WTC11 (cell line): Measurements from ENCODE around the gene ZMYND8. TPM values are rescaled to one million over a fixed set of nuclear protein-coding genes. Genes with fewer than 3 reads are reported as not detected.

Source experiments
- ATAC-seq: fragments of 200-7000 bp; cut with Tn5 transposase; 2 replicates; pipeline ENCODE4 v1.10.0; 2021; ENCODE audit warnings: mild to moderate bottlenecking, moderate library complexity
- CTCF ChIA-PET: fragments of 300-600 bp; sonication (Branson Sonifier 250); formaldehyde crosslinking; loops from one replicate; lab custom pipeline; 2021; ENCODE audit warnings: antibody characterized with exemption; lab: Charles Lee
- POLR2A ChIA-PET: fragments of 350-600 bp; sonication (Branson Sonifier 250); formaldehyde crosslinking; loops from one replicate; lab custom pipeline; 2021; ENCODE audit warnings: antibody characterized with exemption; lab: Charles Lee
- DNase-seq: peaks from one replicate; pipeline ENCODE4 v3.0.0; 2021; ENCODE audit warnings: low spot score
- H3K27ac Mint-ChIP-seq: 2 replicates; pipeline ENCODE4 v1.8.0; 2021; ENCODE audit warnings: mixed read lengths
- H3K27me3 Mint-ChIP-seq: 2 replicates; pipeline ENCODE4 v1.8.0; 2021; ENCODE audit warnings: low read depth, mild to moderate bottlenecking, moderate library complexity, mixed read lengths
- H3K36me3 Mint-ChIP-seq: 2 replicates; pipeline ENCODE4 v1.8.0; 2021; ENCODE audit warnings: mixed read lengths
- H3K4me1 Mint-ChIP-seq: 2 replicates; pipeline ENCODE4 v1.8.0; 2022; ENCODE audit warnings: mixed read lengths
- H3K4me3 Mint-ChIP-seq: 2 replicates; pipeline ENCODE4 v1.8.0; 2021; ENCODE audit warnings: mild to moderate bottlenecking, moderate library complexity, mixed read lengths
- H3K9me3 Mint-ChIP-seq: 2 replicates; pipeline ENCODE4 v1.8.0; 2021; ENCODE audit warnings: mixed read lengths
- CREM ChIP-seq: sonication (generic); formaldehyde crosslinking; IDR thresholded peaks from 2 replicates; pipeline ENCODE4 v1.8.1; 2022; ENCODE audit warnings: mild to moderate bottlenecking, missing genetic modification reagents, moderate library complexity
- ELF4 ChIP-seq: sonication (generic); formaldehyde crosslinking; IDR thresholded peaks from 2 replicates; pipeline ENCODE4 v1.8.1; 2022; ENCODE audit warnings: low read depth, mild to moderate bottlenecking, moderate library complexity, missing genetic modification reagents
- ESRRA ChIP-seq: sonication (generic); formaldehyde crosslinking; IDR thresholded peaks from 2 replicates; pipeline ENCODE4 v1.8.1; 2022; ENCODE audit warnings: mild to moderate bottlenecking, missing genetic modification reagents, borderline replicate concordance
- FOXK1 ChIP-seq: sonication (generic); formaldehyde crosslinking; IDR thresholded peaks from 2 replicates; pipeline ENCODE4 v1.8.0; 2022; ENCODE audit warnings: mild to moderate bottlenecking, moderate library complexity, missing genetic modification reagents
- FOXP1 ChIP-seq: sonication (generic); formaldehyde crosslinking; IDR thresholded peaks from 2 replicates; pipeline ENCODE4 v1.8.0; 2022; ENCODE audit warnings: missing genetic modification reagents, mild to moderate bottlenecking, moderate library complexity, borderline replicate concordance
- GABPB1 ChIP-seq: sonication (generic); formaldehyde crosslinking; IDR thresholded peaks from 2 replicates; pipeline ENCODE4 v1.8.1; 2023; ENCODE audit warnings: mild to moderate bottlenecking, missing genetic modification reagents
- HMGA2 ChIP-seq: fragments of 250-450 bp; sonication (Bioruptor Pico); IDR thresholded peaks from 2 replicates; pipeline ENCODE4 v1.4.0; 2021; ENCODE audit warnings: mild to moderate bottlenecking, moderate library complexity
- MYBL2 ChIP-seq: sonication (generic); formaldehyde crosslinking; IDR thresholded peaks from 2 replicates; pipeline ENCODE4 v1.8.1; 2023; ENCODE audit warnings: mild to moderate bottlenecking, moderate library complexity, missing genetic modification reagents
- NFYB ChIP-seq: sonication (generic); formaldehyde crosslinking; conservative IDR thresholded peaks from 2 replicates; pipeline ENCODE4 v1.8.0; 2022; ENCODE audit warnings: low read depth, missing genetic modification reagents
- NR1H2 ChIP-seq: sonication (generic); formaldehyde crosslinking; IDR thresholded peaks from 2 replicates; pipeline ENCODE4 v1.9.0; 2021; ENCODE audit warnings: mild to moderate bottlenecking, moderate library complexity, missing genetic modification reagents
- NR3C1 ChIP-seq: sonication (generic); formaldehyde crosslinking; conservative IDR thresholded peaks from 2 replicates; pipeline ENCODE4 v1.8.1; 2023; ENCODE audit warnings: low read depth, mild to moderate bottlenecking, missing genetic modification reagents
- OVOL2 ChIP-seq: fragments of 250-450 bp; sonication (Bioruptor Pico); IDR thresholded peaks from 2 replicates; pipeline ENCODE4 v1.9.0; 2021; ENCODE audit warnings: mild to moderate bottlenecking, borderline replicate concordance
- STAT6 ChIP-seq: sonication (generic); formaldehyde crosslinking; conservative IDR thresholded peaks from 2 replicates; pipeline ENCODE4 v1.8.1; 2023; ENCODE audit warnings: mild to moderate bottlenecking, low read depth, missing genetic modification reagents, moderate library complexity
- TCF7 ChIP-seq: sonication (generic); formaldehyde crosslinking; IDR thresholded peaks from 2 replicates; pipeline ENCODE4 v1.8.0; 2022; ENCODE audit warnings: mild to moderate bottlenecking, low read depth, missing genetic modification reagents, moderate library complexity
- TEAD4 ChIP-seq: sonication (generic); formaldehyde crosslinking; IDR thresholded peaks from 2 replicates; pipeline ENCODE4 v1.8.0; 2022; ENCODE audit warnings: mild to moderate bottlenecking, missing genetic modification reagents
- USF1 ChIP-seq: sonication (generic); formaldehyde crosslinking; IDR thresholded peaks from 2 replicates; pipeline ENCODE4 v1.8.0; 2022; ENCODE audit warnings: mild to moderate bottlenecking, missing genetic modification reagents
- USF2 ChIP-seq: sonication (generic); formaldehyde crosslinking; IDR thresholded peaks from 2 replicates; pipeline ENCODE4 v1.8.1; 2023; ENCODE audit warnings: mild to moderate bottlenecking, missing genetic modification reagents, moderate library complexity
- ZNF281 ChIP-seq: sonication (generic); formaldehyde crosslinking; IDR thresholded peaks from 2 replicates; pipeline ENCODE4 v1.8.0; 2023; ENCODE audit warnings: mild to moderate bottlenecking, missing genetic modification reagents
- ZNF396 ChIP-seq: fragments of 250-450 bp; sonication (Bioruptor Pico); IDR thresholded peaks from 2 replicates; pipeline ENCODE4 v1.8.0; 2021; ENCODE audit warnings: mild to moderate bottlenecking, moderate library complexity, borderline replicate concordance
- total RNA-seq: library from RNA; stranded (reverse); gene quantifications from 3 replicates; pipeline ENCODE4 v1.2.3, GENCODE V29; 2021
- TF ChIP-seq, protein P1 (sequence below): sonication (generic); formaldehyde crosslinking; IDR thresholded peaks from 2 replicates; pipeline ENCODE4 v1.8.1; 2023; ENCODE audit warnings: mild to moderate bottlenecking, moderate library complexity, missing genetic modification reagents
- TF ChIP-seq, protein P2 (sequence below): sonication (generic); formaldehyde crosslinking; IDR thresholded peaks from 2 replicates; pipeline ENCODE4 v1.8.1; 2022; ENCODE audit warnings: low read depth, mild to moderate bottlenecking, moderate library complexity, missing genetic modification reagents, borderline replicate concordance
- TF ChIP-seq, protein P3 (sequence below): fragments of 250-450 bp; sonication (Bioruptor Pico); IDR thresholded peaks from 2 replicates; pipeline ENCODE4 v1.8.0; 2021; ENCODE audit warnings: mild to moderate bottlenecking

Gene ZMYND8
- total RNA-seq, 1 experiment from 2014 or later = 114 TPM

DNA sequence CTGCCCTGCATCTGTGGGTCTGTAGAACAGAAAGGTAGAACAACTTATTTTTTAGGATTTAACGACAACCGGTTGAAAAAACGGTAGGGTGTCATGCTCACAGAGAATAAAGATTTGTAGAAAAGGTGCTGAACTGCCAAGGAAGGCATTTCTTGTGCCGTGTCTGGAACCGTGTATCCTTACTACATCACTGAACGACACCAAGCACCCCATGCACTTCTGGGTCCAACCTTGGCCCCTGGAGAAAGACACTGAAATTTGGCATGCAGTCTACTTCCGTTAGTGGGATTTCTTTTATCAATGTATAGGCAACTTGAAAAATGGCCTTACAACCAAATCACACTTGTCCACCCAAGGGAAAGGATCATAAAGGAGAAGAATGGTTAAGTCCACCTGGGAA, 145.5 kb downstream of the ZMYND8 start:
- no peaks in the 10 kb centered on the region for H3K9me3 Mint-ChIP-seq
- H3K4me1 Mint-ChIP-seq = peaks cover 18% of the 10 kb centered on the region
- TF ChIP-seq, protein P1, sequence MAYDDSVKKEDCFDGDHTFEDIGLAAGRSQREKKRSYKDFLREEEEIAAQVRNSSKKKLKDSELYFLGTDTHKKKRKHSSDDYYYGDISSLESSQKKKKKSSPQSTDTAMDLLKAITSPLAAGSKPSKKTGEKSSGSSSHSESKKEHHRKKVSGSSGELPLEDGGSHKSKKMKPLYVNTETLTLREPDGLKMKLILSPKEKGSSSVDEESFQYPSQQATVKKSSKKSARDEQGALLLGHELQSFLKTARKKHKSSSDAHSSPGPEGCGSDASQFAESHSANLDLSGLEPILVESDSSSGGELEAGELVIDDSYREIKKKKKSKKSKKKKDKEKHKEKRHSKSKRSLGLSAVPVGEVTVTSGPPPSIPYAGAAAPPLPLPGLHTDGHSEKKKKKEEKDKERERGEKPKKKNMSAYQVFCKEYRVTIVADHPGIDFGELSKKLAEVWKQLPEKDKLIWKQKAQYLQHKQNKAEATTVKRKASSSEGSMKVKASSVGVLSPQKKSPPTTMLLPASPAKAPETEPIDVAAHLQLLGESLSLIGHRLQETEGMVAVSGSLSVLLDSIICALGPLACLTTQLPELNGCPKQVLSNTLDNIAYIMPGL = no peak
- no peak for TF ChIP-seq ZNF396 (CRISPR knock-in tag)
- TF ChIP-seq OVOL2 = no peak
- no peak for TF ChIP-seq GABPB1
- TF ChIP-seq USF2 (CRISPR knock-in tag) = no peak
- TF ChIP-seq CREM (CRISPR knock-in tag) = no peak
- TF ChIP-seq, protein P2, sequence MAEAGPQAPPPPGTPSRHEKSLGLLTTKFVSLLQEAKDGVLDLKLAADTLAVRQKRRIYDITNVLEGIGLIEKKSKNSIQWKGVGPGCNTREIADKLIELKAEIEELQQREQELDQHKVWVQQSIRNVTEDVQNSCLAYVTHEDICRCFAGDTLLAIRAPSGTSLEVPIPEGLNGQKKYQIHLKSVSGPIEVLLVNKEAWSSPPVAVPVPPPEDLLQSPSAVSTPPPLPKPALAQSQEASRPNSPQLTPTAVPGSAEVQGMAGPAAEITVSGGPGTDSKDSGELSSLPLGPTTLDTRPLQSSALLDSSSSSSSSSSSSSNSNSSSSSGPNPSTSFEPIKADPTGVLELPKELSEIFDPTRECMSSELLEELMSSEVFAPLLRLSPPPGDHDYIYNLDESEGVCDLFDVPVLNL (CRISPR knock-in tag) = no peak
- TF ChIP-seq TEAD4 (CRISPR knock-in tag) = no peak
- TF ChIP-seq NFYB = no peak
- TF ChIP-seq ELF4 (CRISPR knock-in tag) = no peak
- no peak for DNase-seq
- peaks cover 37% of the 10 kb centered on the region for H3K36me3 Mint-ChIP-seq
- no peak for ATAC-seq
- POLR2A ChIA-PET = no interaction called here
- H3K27ac Mint-ChIP-seq = no peak overlapping the region
- CTCF ChIA-PET = interaction anchor here (1.2 kb wide), 1 partner anchor 15 kb away, joined by 4 read pairs; no protein-coding TSS in a partner anchor
- no peak overlapping the region for H3K4me3 Mint-ChIP-seq
- no peaks in the 10 kb centered on the region for H3K27me3 Mint-ChIP-seq

DNA sequence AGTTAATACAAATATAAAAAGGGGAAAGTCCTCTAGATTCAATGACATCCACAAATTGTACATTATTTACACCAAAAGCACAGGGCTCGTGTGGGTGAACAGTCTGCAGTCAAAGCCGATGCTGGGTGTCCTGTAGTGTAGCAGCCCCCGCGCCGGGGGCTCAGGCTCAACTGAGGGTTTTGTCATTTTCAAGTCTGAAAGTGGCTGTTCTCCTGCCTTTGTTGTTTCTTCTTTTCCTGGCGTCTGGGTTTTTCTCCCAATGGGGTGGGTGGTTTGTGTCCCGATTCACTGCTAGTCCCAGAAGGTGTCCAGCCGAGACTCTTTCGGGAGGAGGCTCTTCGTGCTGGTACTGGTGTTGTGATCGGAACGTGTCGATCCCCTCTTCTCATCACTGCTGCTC, 146.0 kb downstream of the ZMYND8 start:
- H3K27ac Mint-ChIP-seq = no peak overlapping the region
- no peaks in the 10 kb centered on the region for H3K27me3 Mint-ChIP-seq
- CTCF ChIA-PET = interaction anchor here (0.7 kb wide), 1 partner anchor 174 kb away, joined by 3 read pairs; no protein-coding TSS in a partner anchor
- ATAC-seq (no peak), DNase-seq (no peak)
- peaks cover 21% of the 10 kb centered on the region for H3K4me1 Mint-ChIP-seq
- H3K36me3 Mint-ChIP-seq = peaks cover 32% of the 10 kb centered on the region
- POLR2A ChIA-PET = no interaction called here
- no peaks in the 10 kb centered on the region for H3K9me3 Mint-ChIP-seq
- H3K4me3 Mint-ChIP-seq = no peak overlapping the region
- no peak for TF ChIP-seq FOXP1
- no peak for TF ChIP-seq NR3C1 (CRISPR knock-in tag)
- TF ChIP-seq FOXK1 (CRISPR knock-in tag) = no peak
- TF ChIP-seq STAT6 = no peak
- TF ChIP-seq ZNF281 (CRISPR knock-in tag) = no peak
- TF ChIP-seq, protein P2 (CRISPR knock-in tag) = no peak
- TF ChIP-seq, protein P3, sequence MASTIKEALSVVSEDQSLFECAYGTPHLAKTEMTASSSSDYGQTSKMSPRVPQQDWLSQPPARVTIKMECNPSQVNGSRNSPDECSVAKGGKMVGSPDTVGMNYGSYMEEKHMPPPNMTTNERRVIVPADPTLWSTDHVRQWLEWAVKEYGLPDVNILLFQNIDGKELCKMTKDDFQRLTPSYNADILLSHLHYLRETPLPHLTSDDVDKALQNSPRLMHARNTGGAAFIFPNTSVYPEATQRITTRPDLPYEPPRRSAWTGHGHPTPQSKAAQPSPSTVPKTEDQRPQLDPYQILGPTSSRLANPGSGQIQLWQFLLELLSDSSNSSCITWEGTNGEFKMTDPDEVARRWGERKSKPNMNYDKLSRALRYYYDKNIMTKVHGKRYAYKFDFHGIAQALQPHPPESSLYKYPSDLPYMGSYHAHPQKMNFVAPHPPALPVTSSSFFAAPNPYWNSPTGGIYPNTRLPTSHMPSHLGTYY (CRISPR knock-in tag) = no peak
- no peak for TF ChIP-seq USF1
- TF ChIP-seq TEAD4 (CRISPR knock-in tag) = no peak
- TF ChIP-seq HMGA2 = no peak
- TF ChIP-seq TCF7 (CRISPR knock-in tag) = no peak
- TF ChIP-seq NR1H2 (CRISPR knock-in tag) = no peak
- no peak for TF ChIP-seq MYBL2
- no peak for TF ChIP-seq ESRRA (CRISPR knock-in tag)
